ENCODE data around the gene CCDC175. TPM values are rescaled to one million over a fixed set of nuclear protein-coding genes. Genes with fewer than 3 reads are reported as not detected.

Gene CCDC175
- total and polyA plus RNA-seq, 10 of the 15 experiments (the other 5 are each of a cell fraction or from before 2014, with no cell fraction given): not detected

- H3K9ac ChIP-seq (ENCODE audit: control insufficient read depth, insufficient read depth, low read length): no peak overlapping the region
- no TSS peak for BruUV-seq (replicated peaks)
Observed at GRCh38 chr14:59537476-59537875, 39.1 kb downstream of the CCDC175 start.

More at GRCh38 chr14:59537476-59537875, 39.1 kb downstream of the CCDC175 start:
- no peak overlapping the region for H3K4me3 ChIP-seq
- in situ Hi-C loops (cut with MboI) (no loop called here), intact Hi-C loops (cut with micrococcal nuclease; ENCODE audit: unreplicated experiment) (no loop called here)
- no peak overlapping the region for H2AFZ ChIP-seq (ENCODE audit: control insufficient read depth, low read depth, low read length)
- ChIA-PET POLR2A (no interaction called here), SMC1A (ENCODE audit: uncharacterized antibody, unreplicated experiment) (no interaction called here), CTCF (no interaction called here), RAD21 (ENCODE audit: unreplicated experiment) (no interaction called here)
- H3K79me2 ChIP-seq (ENCODE audit: control insufficient read depth, insufficient read depth, low read length): no peaks in the 10 kb centered on the region
- no peaks in the 10 kb centered on the region for H3K4me1 ChIP-seq (ENCODE audit: control insufficient read depth, insufficient read depth, low read length)
- DNase-seq (ENCODE audit: low read depth, low spot score) (no peak), FAIRE-seq (no peak), ATAC-seq (no peak)
- TF ChIP-seq PBX3 (IDR thresholded peaks at IDR 0.05; ENCODE audit: insufficient replicate concordance, low read depth, low read length) (no peak), RUNX3 (IDR thresholded peaks at IDR 0.05; ENCODE audit: low read length) (no peak), CREB1 (IDR thresholded peaks at IDR 0.05; ENCODE audit: low read depth) (no peak), CHD2 (IDR thresholded peaks at IDR 0.05; ENCODE audit: borderline replicate concordance, low read depth, low read length) (no peak), JUND (IDR thresholded peaks at IDR 0.05; ENCODE audit: low read depth, low read length) (no peak), ZBTB33 (IDR thresholded peaks at IDR 0.05) (no peak), CEBPB (IDR thresholded peaks at IDR 0.05; ENCODE audit: borderline replicate concordance in 1 of 2, low read depth in 2 of 2, low read length in 2 of 2) (no peak), WRNIP1 (IDR thresholded peaks at IDR 0.05; ENCODE audit: borderline replicate concordance, low read depth, low read length) (no peak), MYB (IDR thresholded peaks at IDR 0.05; ENCODE audit: borderline replicate concordance, low read depth, low read length) (no peak), TAF1 (IDR thresholded peaks at IDR 0.05; ENCODE audit: borderline replicate concordance, low read depth, low read length) (no peak), NRF1 (conservative IDR thresholded peaks at IDR 0.05; ENCODE audit: low read depth, low read length) (no peak), GABPA (IDR thresholded peaks at IDR 0.05; ENCODE audit: low read depth) (no peak), MAX (IDR thresholded peaks at IDR 0.05; ENCODE audit: low read depth, low read length) (no peak), ATF2 (IDR thresholded peaks at IDR 0.05; ENCODE audit: low read length) (no peak)
- H3K27me3 ChIP-seq (replicated peaks in 1 of 2; ENCODE audit: control insufficient read depth in 2 of 2, insufficient read depth in 2 of 2, low read length in 1 of 2): no peaks in the 10 kb centered on the region; a peak in 2 of 4 replicates
- H3K4me2 ChIP-seq (ENCODE audit: control insufficient read depth, insufficient read depth): no peak overlapping the region
- WGBS (ENCODE audit: insufficient coverage, insufficient replicate concordance, low lambda C conversion rate, missing lambda C conversion rate): 63% methylated on average over 1 of the region's 1 CpG
- H3K27ac ChIP-seq (ENCODE audit: control insufficient read depth, insufficient read depth): no peak overlapping the region
- H3K36me3 ChIP-seq (ENCODE audit: control insufficient read depth in 2 of 2, insufficient read depth in 2 of 2, low read length in 1 of 2): no peaks in the 10 kb centered on the region
- no peaks in the 10 kb centered on the region for H3K9me3 ChIP-seq (replicated peaks; ENCODE audit: control insufficient read depth, insufficient read depth, low read length)
- no peaks in the 10 kb centered on the region for H4K20me1 ChIP-seq (ENCODE audit: control insufficient read depth, insufficient read depth)

Data from GM12878 (cell line).